H1 (cell line): ENCODE data around the gene HARS1. TPM values are rescaled to one million over a fixed set of nuclear protein-coding genes. Genes with fewer than 3 reads are reported as not detected.

Experiments
- FOSL1 ChIP-seq: IDR thresholded peaks from 2 replicates; pipeline ENCODE4 v1.6.1; 2011; ENCODE audit warnings: mild to moderate bottlenecking, low read depth, low read length, moderate library complexity; ENCODE audit not compliant: insufficient read depth
- KDM4A ChIP-seq: IDR thresholded peaks from one replicate; pipeline ENCODE4 v1.7.1; 2012; ENCODE audit warnings: low read depth, mild to moderate bottlenecking, moderate library complexity, low read length, inconsistent platforms; ENCODE audit not compliant: severe bottlenecking
- SP1 ChIP-seq: IDR thresholded peaks from 2 replicates; pipeline ENCODE4 v1.6.1; 2011; ENCODE audit warnings: low read depth, low read length
- SP2 ChIP-seq: IDR thresholded peaks from 2 replicates; pipeline ENCODE4 v1.6.1; 2012; ENCODE audit warnings: mild to moderate bottlenecking, low read length, inconsistent platforms
- TEAD4 ChIP-seq: IDR thresholded peaks from 2 replicates; pipeline ENCODE4 v1.6.1; 2012; ENCODE audit warnings: low read depth, low read length, inconsistent platforms, mixed read lengths
- YY1 ChIP-seq: IDR thresholded peaks from 2 replicates; pipeline ENCODE4 v1.6.1; 2011; ENCODE audit warnings: low read depth, mild to moderate bottlenecking, low read length
- polyA plus RNA-seq, 7 experiments: library from polyadenylated mRNA; depleted of rRNA in 3 of 7; stranded (reverse) in 5 of 7; unstranded in 2 of 7; fragments of >200 nt in 5 of 7; fragments of 200-250 nt in 2 of 7; gene quantifications; 1 replicate in 5 of 7; 2 replicates in 1 of 7; 4 replicates in 1 of 7; pipeline versions ENCODE4 v1.2.1 to v1.2.3, GENCODE V29; 2011 to 2013; ENCODE audit warnings: missing spikeins in 2 of 7, mixed read lengths in 2 of 7
- total RNA-seq: library from RNA; stranded (reverse); fragmentation: NEBNext Ultra II Directional; extraction: Animal tissue kit (Norgen Biotek cat#: 25700); gene quantifications from 2 replicates; pipeline ENCODE4 v1.2.1, GENCODE V29; 2021
- TF ChIP-seq, protein P1 (sequence below): fragments of 300-600 bp; sonication (generic); IDR thresholded peaks from 2 replicates; pipeline ENCODE4 v1.7.1; 2012; ENCODE audit warnings: low read length, moderate library complexity, mild to moderate bottlenecking, inconsistent platforms; ENCODE audit not compliant: insufficient replicate concordance

Gene HARS1
- total and polyA plus RNA-seq, 2 of the 8 experiments (the other 6 are each of a cell fraction or from before 2014, with no cell fraction given): 27.8 to 56.8 TPM

DNA sequence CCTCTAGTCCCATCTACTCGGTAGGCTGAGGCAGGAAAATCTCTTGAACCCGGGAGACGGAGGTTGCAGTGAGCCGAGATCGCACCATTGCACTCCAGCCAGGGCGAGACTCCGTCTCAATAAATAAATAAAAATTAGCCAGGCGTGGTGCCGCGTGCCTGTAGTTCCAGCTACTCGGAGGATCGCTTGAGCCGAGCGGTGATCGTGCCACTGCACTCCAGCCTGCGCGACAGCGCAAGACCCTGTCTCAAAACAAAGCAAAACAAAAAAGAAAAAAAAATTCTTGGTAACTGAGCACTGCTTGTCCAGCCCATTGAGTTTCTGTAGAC lies 27.2 kb downstream of the HARS1 start (continued):
- TF ChIP-seq, protein P1, sequence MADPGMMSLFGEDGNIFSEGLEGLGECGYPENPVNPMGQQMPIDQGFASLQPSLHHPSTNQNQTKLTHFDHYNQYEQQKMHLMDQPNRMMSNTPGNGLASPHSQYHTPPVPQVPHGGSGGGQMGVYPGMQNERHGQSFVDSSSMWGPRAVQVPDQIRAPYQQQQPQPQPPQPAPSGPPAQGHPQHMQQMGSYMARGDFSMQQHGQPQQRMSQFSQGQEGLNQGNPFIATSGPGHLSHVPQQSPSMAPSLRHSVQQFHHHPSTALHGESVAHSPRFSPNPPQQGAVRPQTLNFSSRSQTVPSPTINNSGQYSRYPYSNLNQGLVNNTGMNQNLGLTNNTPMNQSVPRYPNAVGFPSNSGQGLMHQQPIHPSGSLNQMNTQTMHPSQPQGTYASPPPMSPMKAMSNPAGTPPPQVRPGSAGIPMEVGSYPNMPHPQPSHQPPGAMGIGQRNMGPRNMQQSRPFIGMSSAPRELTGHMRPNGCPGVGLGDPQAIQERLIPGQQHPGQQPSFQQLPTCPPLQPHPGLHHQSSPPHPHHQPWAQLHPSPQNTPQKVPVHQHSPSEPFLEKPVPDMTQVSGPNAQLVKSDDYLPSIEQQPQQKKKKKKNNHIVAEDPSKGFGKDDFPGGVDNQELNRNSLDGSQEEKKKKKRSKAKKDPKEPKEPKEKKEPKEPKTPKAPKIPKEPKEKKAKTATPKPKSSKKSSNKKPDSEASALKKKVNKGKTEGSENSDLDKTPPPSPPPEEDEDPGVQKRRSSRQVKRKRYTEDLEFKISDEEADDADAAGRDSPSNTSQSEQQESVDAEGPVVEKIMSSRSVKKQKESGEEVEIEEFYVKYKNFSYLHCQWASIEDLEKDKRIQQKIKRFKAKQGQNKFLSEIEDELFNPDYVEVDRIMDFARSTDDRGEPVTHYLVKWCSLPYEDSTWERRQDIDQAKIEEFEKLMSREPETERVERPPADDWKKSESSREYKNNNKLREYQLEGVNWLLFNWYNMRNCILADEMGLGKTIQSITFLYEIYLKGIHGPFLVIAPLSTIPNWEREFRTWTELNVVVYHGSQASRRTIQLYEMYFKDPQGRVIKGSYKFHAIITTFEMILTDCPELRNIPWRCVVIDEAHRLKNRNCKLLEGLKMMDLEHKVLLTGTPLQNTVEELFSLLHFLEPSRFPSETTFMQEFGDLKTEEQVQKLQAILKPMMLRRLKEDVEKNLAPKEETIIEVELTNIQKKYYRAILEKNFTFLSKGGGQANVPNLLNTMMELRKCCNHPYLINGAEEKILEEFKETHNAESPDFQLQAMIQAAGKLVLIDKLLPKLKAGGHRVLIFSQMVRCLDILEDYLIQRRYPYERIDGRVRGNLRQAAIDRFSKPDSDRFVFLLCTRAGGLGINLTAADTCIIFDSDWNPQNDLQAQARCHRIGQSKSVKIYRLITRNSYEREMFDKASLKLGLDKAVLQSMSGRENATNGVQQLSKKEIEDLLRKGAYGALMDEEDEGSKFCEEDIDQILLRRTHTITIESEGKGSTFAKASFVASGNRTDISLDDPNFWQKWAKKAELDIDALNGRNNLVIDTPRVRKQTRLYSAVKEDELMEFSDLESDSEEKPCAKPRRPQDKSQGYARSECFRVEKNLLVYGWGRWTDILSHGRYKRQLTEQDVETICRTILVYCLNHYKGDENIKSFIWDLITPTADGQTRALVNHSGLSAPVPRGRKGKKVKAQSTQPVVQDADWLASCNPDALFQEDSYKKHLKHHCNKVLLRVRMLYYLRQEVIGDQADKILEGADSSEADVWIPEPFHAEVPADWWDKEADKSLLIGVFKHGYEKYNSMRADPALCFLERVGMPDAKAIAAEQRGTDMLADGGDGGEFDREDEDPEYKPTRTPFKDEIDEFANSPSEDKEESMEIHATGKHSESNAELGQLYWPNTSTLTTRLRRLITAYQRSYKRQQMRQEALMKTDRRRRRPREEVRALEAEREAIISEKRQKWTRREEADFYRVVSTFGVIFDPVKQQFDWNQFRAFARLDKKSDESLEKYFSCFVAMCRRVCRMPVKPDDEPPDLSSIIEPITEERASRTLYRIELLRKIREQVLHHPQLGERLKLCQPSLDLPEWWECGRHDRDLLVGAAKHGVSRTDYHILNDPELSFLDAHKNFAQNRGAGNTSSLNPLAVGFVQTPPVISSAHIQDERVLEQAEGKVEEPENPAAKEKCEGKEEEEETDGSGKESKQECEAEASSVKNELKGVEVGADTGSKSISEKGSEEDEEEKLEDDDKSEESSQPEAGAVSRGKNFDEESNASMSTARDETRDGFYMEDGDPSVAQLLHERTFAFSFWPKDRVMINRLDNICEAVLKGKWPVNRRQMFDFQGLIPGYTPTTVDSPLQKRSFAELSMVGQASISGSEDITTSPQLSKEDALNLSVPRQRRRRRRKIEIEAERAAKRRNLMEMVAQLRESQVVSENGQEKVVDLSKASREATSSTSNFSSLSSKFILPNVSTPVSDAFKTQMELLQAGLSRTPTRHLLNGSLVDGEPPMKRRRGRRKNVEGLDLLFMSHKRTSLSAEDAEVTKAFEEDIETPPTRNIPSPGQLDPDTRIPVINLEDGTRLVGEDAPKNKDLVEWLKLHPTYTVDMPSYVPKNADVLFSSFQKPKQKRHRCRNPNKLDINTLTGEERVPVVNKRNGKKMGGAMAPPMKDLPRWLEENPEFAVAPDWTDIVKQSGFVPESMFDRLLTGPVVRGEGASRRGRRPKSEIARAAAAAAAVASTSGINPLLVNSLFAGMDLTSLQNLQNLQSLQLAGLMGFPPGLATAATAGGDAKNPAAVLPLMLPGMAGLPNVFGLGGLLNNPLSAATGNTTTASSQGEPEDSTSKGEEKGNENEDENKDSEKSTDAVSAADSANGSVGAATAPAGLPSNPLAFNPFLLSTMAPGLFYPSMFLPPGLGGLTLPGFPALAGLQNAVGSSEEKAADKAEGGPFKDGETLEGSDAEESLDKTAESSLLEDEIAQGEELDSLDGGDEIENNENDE: no peak
- TF ChIP-seq TEAD4 (no peak), FOSL1 (no peak), KDM4A (no peak), YY1 (no peak), SP1 (no peak), SP2 (no peak)
